GM18907 (cell line): ENCODE results near the gene ASIC1.

ENCODE experiments used
- ATAC-seq: cut with Tn5 transposase; IDR thresholded peaks from one replicate; pipeline ENCODE4 v1.9.1; 2021; ENCODE audit warnings: mild to moderate bottlenecking, moderate library complexity; ENCODE audit not compliant: unreplicated experiment

Gene ASIC1

DNA sequence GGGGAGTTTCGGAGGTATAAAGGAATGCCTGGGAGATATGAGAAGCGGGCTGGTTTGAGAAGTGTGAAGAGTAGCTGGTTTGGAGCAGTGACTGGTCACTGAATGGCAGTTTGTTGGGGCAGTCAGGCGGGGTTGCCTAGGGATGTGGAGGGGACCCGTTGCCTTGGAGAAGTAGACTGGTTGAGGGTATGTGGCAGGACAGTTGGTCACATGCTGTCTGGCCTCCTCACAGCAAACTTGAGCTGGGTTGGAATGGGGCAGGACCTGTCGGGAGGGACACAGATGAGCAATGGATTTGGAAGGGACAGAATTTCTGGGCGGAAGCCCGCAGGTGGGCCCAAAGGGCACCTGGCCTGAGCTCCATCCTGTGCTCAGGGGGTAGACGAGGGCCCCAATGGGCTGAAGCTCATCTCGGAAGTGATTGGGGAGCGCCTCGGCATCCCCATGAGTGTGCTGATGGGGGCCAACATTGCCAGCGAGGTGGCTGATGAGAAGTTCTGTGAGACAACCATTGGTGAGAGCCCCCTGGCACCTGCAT lies 48.6 kb downstream of the ASIC1 start:
- ATAC-seq, result no peak

DNA sequence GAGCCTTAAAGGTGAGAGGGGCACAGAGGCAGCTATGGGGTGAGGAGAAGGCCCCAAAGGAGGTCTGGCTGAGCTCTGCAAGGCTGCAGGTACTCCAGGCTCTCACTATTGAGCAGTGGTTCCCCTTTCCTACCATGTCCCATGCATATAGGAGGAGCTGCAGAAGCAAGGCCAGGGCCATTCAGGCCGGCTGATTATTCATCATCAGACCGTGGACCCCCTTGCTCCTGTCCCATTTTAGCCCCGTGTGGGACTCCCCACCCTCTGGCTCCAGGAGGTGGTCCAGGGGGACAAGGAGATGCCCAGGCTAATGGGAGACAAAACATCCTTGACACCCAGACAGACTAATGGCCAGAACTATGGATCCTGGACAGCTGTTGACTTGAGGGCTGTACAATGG lies 49.5 kb downstream of the ASIC1 start:
- no peak for ATAC-seq

- ATAC-seq, result no peak
These were observed 50.2 kb downstream of the ASIC1 start for GRCh38 chr12:50107416-50108268.

GRCh38 chr12:50109319-50109718 lies 51.9 kb downstream of the ASIC1 start:
- no peak for ATAC-seq

DNA sequence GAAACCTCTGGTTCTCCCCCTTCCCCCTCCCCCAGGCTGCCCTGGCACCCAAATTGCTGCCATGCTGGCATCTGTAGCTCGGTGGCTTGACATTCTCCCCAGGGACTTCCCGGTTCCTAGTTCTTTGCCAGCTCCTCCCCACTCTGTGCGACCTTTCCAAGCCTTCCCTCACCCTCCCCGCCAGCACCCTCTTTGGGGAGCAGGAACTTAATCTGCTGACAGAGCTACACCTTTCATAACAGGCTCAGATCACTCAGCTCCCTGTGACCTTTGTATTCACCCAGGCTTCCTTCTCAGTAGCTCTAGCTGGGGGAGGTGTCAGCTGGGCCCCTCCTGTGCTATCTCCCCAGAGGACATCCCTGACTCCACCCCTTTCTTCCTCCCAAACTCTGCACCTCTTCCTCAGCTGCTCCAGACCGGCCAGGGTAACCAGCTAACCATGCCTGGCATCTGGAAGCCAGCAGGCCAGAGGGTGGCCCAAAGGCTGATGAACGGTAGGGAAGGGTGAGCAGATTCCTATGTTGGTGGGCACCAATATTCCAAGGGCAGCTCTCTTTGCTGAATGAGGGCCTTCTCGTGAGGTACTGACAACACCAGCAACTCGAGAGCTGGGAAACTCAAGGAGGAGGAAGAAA lies 52.8 kb downstream of the ASIC1 start:
- no peak for ATAC-seq

DNA sequence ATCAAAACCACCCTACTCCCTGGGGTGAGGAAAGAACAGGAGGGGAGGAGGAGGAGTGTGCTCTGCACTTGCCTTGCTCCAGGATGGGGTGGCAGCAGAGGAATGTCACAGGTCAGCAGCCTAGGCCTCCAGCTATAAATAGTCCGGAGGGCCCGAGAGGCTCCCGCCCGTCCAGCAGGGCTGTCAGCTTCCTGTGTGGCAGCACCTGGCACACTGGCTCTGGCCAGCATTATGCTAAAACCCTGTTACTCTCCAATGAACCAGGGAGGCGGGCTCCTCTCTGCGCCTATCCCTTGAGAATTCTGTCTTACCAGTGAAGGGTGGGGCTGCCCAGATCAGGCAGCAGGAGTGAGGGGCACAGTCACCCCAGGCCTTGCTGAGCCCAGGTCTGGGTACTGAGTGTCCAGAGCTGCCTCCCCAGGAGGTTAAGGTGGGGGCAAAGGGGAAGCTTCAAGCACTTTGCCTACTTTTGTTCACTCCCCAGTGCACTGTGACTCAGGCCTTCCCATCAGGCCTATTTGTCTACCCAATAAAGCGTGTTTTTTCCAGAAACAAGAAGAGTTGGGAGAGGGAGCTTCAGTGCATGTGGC lies 53.5 kb downstream of the ASIC1 start:
- peak; percentile 23 for ATAC-seq

GRCh38 chr12:50111395-50111692 lies 53.9 kb downstream of the ASIC1 start:
- peak; percentile 4 for ATAC-seq

DNA sequence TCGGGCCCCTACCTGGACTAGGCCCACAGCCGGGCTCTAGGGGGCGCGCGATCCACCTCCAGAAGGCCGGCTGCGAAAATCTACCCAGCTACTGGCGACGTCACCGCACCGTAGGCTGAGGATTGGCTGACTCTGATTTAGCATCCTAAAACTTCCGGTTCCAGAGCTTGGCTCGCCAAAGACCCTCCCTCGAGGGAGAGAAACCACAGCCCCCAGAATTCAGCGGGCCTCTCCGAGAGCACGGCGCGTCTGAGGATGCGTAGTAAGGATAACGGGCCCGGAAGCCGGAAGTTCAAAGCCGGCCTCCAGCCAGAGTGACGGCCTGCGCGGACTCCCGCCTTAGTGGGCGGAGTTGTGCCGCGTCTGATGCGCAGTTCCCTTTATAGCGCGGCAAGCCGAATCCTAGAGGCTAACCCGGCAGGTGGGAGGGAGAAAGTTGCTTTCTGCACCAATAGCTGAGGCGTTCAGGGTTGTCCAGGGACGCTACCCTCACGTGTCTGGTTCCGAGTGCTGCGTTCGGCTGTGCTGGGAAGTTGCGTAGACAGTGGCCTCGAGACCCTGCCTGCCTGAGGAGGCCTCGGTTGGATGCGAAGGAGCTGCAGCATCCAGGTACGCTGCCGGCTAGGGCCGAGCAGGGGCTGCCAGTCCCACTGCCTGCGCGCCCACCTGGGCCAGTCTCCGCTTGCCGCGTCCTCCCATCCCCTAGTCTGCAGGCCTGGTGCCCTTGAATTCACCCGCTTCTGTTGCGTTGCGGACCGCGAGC lies 54.5 kb downstream of the ASIC1 start, which contains the start of gene COX14:
COX14 (plus strand) TSS at position 544 of the 763 bp plus-strand sequence. CDS start 7,808 bp downstream, outside the sequence.
- peak; percentile 82 for ATAC-seq

GRCh38 chr12:50112456-50113218 lies 55.2 kb downstream of the ASIC1 start:
- no peak for ATAC-seq

DNA sequence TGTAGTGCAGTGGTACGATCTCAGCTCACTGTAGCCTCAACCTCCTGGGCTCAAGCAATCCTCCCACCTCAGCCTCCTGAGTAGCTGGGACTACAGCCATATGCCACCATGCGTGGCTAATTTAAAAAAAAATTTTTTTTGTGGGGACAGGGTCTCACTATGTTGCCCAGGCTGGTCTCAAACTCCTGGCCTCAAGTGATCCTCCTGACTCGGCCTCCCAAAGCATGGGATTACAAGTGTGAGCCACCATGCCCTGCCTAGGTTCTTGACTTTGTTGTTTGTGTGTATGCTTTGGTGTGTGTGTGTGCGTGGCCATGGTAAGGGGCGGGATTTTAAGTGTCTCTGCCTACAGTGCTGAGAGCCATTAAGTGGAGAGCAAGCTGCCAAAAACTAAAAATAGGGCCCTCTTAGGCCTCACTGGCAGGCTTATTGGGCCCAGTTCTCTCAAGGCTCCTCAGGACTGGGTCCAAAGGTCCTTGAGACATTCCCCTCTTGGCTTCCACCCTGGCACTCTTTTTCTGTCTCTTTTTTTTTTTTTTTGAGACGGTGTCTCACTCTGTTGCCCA lies 59.7 kb downstream of the ASIC1 start:
- no peak for ATAC-seq

DNA sequence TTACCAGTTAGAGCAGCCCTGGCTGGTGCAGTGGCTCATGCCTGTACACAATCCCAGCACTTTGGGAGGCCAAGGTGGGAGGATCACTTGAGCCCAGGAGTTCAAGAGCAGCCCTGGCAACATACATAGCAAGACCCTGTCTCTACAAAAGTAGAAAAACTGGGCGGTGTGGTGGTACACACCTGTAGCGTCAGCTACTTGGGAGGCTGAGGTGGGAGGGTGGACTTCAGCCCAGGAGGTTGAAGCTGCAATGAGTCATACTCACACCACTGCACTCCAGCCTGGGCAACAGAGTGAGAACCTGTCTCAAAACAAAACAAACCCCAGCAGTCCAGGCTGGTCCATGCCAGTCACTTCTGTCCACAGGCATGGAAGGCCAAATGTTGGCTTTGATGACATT lies 62.0 kb downstream of the ASIC1 start:
- no peak for ATAC-seq

- ATAC-seq, result no peak
These were observed 63.1 kb downstream of the ASIC1 start for GRCh38 chr12:50120521-50120920.

- ATAC-seq, result no peak
These were observed 63.6 kb downstream of the ASIC1 start for GRCh38 chr12:50120953-50121352.

GRCh38 chr12:50121641-50122040 lies 64.2 kb downstream of the ASIC1 start:
- no peak for ATAC-seq

GRCh38 chr12:50123203-50123602 lies 65.8 kb downstream of the ASIC1 start:
- no peak for ATAC-seq

GRCh38 chr12:50127546-50127945 lies 70.2 kb downstream of the ASIC1 start:
- no peak for ATAC-seq

DNA sequence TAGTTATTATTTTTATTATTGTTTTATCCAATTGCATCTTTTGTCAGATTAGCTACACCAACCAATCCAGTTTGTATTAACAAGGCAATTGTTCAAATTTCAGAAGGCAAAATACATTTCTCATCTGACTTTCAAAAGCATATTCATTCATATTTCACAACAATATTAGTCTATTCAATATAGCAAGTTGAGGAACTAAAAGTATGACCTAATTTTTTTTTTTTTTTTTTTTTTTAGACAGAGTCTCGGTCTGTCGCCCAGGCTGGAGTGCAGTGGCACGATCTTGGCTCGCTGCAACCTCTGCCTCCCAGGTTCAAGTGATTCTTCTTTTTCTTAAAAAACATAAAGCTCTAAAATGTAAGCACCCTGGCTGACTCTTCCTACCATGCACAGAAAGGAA lies 71.9 kb downstream of the ASIC1 start:
- ATAC-seq, result no peak

DNA sequence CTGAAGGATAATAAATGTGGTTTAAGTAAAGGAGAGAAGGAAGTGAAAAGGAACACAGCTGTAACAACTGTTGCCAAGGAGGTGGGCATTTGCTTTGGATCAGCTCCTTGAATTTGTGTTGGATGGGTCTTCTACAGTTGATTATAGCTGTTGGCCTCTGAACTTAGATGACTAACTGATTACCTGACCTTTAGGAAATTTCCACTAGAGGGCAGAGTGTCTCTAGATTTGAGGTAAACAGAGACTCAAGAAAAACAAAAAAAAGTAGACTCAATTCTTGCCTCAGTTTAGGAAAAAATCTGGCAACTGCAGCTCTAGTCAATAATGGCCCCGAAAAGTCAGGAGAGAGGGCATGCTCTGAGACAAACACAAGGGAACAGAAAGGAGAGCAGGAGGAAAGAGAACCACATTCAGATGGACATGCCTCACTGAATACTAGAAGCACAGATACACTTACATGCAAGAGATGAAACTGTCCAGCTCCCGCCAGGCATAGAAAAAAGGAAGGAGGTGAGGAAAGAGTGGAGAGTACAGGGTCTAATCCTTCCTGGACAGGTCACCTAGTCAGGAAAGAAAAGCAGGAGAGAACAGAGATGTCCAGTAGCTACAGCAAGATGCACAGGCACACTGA lies 75.2 kb downstream of the ASIC1 start:
- no peak for ATAC-seq
